ENCODE results near the gene DISP1. TPM values are rescaled to one million over a fixed set of nuclear protein-coding genes. Genes with fewer than 3 reads are reported as not detected.

Gene DISP1
- total RNA-seq, 4 donors from 2014 or later = 8.3 to 20.9 (median 14.9) TPM

DNA sequence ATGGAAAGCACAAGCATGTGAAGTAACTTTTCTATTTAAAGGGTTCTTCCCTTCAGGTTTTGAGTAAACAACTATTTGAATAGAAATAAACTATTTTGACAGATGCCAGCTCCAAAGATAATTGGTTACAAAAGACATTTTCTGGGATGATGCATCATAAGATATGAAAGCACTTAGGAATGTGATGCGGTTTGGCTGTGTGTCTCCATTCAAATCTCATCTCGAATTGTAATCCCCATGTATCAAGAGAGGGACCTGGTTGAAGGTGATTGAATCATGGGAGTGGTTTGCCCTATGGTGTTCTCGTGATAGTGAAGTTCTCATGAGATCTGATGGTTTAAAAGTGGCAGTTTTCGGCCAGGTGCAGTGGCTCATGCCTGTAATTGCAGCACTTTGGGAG, 6.4 kb downstream of the DISP1 start:
- no peaks in the 10 kb centered on the region for H3K36me3 ChIP-seq
- H3K4me3 ChIP-seq = no peak overlapping the region
- H3K27ac ChIP-seq = no peak overlapping the region
- TF ChIP-seq POLR2AphosphoS5 (IDR thresholded peaks at IDR 0.05) (no peak), POLR2A (IDR thresholded peaks at IDR 0.05) (no peak), EP300 (IDR thresholded peaks at IDR 0.05) (no peak), CTCF (IDR thresholded peaks at IDR 0.05) (no peak)
- no peaks in the 10 kb centered on the region for H3K27me3 ChIP-seq
- H3K4me1 ChIP-seq = peaks cover 9% of the 10 kb centered on the region
- no peaks in the 10 kb centered on the region for H3K9me3 ChIP-seq
- DNase-seq (ENCODE audit: low spot score in 2 of 2) = no peak
- 88% methylated on average over 4 of the region's 4 CpGs for WGBS

- Histone ChIP-seq H3K9me3 (no peaks in the 10 kb centered on the region), H3K4me3 (no peak overlapping the region), H3K27ac (no peak overlapping the region), H3K4me1 (peaks cover 9% of the 10 kb centered on the region), H3K27me3 (no peaks in the 10 kb centered on the region), H3K36me3 (no peaks in the 10 kb centered on the region)
- WGBS = 70% methylated on average over 3 of the region's 3 CpGs
- DNase-seq (ENCODE audit: low spot score in 2 of 2) = no peak
- TF ChIP-seq CTCF (IDR thresholded peaks at IDR 0.05) (no peak), POLR2AphosphoS5 (IDR thresholded peaks at IDR 0.05) (no peak), EP300 (IDR thresholded peaks at IDR 0.05) (no peak), POLR2A (IDR thresholded peaks at IDR 0.05) (no peak)
Measured at GRCh38 chr1:222823695-222824094, 8.9 kb downstream of the DISP1 start.

- DNase-seq (ENCODE audit: low spot score in 2 of 2) = no peak
- Histone ChIP-seq H3K4me3 (no peak overlapping the region), H3K36me3 (no peaks in the 10 kb centered on the region), H3K9me3 (no peaks in the 10 kb centered on the region), H3K4me1 (peaks cover 9% of the 10 kb centered on the region), H3K27me3 (no peaks in the 10 kb centered on the region), H3K27ac (no peak overlapping the region)
- no peak for TF ChIP-seq POLR2A (IDR thresholded peaks at IDR 0.05)
- no peak for TF ChIP-seq EP300 (IDR thresholded peaks at IDR 0.05)
- no peak for TF ChIP-seq POLR2AphosphoS5 (IDR thresholded peaks at IDR 0.05)
- TF ChIP-seq CTCF (IDR thresholded peaks at IDR 0.05) = no peak
- WGBS = 24% methylated on average over 3 of the region's 3 CpGs
Measured at GRCh38 chr1:222824641-222825040, 9.8 kb downstream of the DISP1 start.

GRCh38 chr1:222828939-222829338, 14.1 kb downstream of the DISP1 start:
- Histone ChIP-seq H3K36me3 (no peaks in the 10 kb centered on the region), H3K27me3 (no peaks in the 10 kb centered on the region), H3K9me3 (no peaks in the 10 kb centered on the region), H3K4me1 (peaks cover 7% of the 10 kb centered on the region), H3K27ac (no peak overlapping the region), H3K4me3 (no peak overlapping the region)
- TF ChIP-seq EP300 (IDR thresholded peaks at IDR 0.05) = no peak
- TF ChIP-seq CTCF (IDR thresholded peaks at IDR 0.05) = no peak
- TF ChIP-seq POLR2AphosphoS5 (IDR thresholded peaks at IDR 0.05) = no peak
- no peak for TF ChIP-seq POLR2A (IDR thresholded peaks at IDR 0.05)
- DNase-seq (ENCODE audit: low spot score in 2 of 2) = no peak

DNA sequence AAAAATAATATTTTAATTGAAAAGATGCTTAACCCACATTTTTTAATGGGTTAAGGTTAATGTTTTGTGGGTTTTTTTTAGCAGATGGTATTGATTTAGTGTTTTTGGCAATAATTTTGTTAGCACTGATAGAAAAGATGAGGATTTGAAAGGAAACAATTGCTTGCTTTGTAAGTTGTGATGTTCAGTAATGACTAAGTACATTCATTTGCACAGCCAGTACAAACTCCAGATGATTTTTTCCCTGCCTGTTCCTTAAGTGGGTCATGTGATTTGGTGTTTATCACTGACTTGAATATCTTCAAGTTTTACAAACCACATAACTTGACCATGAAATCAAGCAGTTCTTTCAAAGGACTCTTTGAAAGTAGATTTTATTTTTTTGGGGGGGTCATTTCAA, 15.0 kb downstream of the DISP1 start:
- no peak for DNase-seq (ENCODE audit: low spot score in 2 of 2)
- no peak for TF ChIP-seq CTCF (IDR thresholded peaks at IDR 0.05)
- TF ChIP-seq POLR2AphosphoS5 (IDR thresholded peaks at IDR 0.05) = no peak
- TF ChIP-seq POLR2A (IDR thresholded peaks at IDR 0.05) = no peak
- TF ChIP-seq EP300 (IDR thresholded peaks at IDR 0.05) = no peak
- H3K27me3 ChIP-seq = no peaks in the 10 kb centered on the region

More for the DNA sequence above, 15.0 kb downstream of the DISP1 start:
- no peak overlapping the region for H3K4me3 ChIP-seq
- no peaks in the 10 kb centered on the region for H3K36me3 ChIP-seq
- H3K27ac ChIP-seq = no peak overlapping the region
- H3K4me1 ChIP-seq = peaks cover 6% of the 10 kb centered on the region
- no peaks in the 10 kb centered on the region for H3K9me3 ChIP-seq
